Transverse colon (tissue), 4 donors: ENCODE results near the gene HASPIN. TPM values are rescaled to one million over a fixed set of nuclear protein-coding genes. Genes with fewer than 3 reads are reported as not detected.
"Not testable (repeated sequence)": the region's sequence is repeated elsewhere in the genome, so short reads cannot be mapped to it uniquely, and the experiment has no call there.

Experiments
- DNase-seq: peaks from one replicate; pipeline ENCODE4 v3.0.0-alpha.2; 2019
- H3K27ac ChIP-seq, 4 donors: fragments of 200-600 bp; sonication (generic); 2 replicates each; pipeline ENCODE4 v1.5.1; 2016 to 2018; ENCODE audit warnings: inconsistent platforms in 4 of 4
- H3K27me3 ChIP-seq: fragments of 200-600 bp; sonication (generic); 2 replicates; pipeline ENCODE4 v1.5.1; 2017; ENCODE audit warnings: inconsistent platforms
- H3K36me3 ChIP-seq, 4 donors: fragments of 200-600 bp; sonication (generic); 2 replicates each; pipeline ENCODE4 v1.5.1; 2017 to 2019; ENCODE audit warnings: inconsistent platforms in 4 of 4
- H3K4me1 ChIP-seq, 4 donors: fragments of 200-600 bp; sonication (generic); 2 replicates each; pipeline ENCODE4 v1.5.1; 2017 to 2020; ENCODE audit warnings: inconsistent platforms in 4 of 4
- H3K4me3 ChIP-seq, 4 donors: fragments of 200-600 bp; sonication (generic); 1 replicate in 1 of 4; 2 replicates in 3 of 4; pipeline versions ENCODE4 v1.5.1 to v1.6.1; 2017 to 2019; ENCODE audit warnings: inconsistent platforms in 4 of 4
- H3K9me3 ChIP-seq, 2 donors: fragments of 200-600 bp; sonication (generic); 2 replicates each; pipeline ENCODE4 v1.5.1; 2017 to 2019; ENCODE audit warnings: inconsistent platforms in 2 of 2
- EP300 ChIP-seq: sonication (generic); formaldehyde crosslinking; IDR thresholded peaks from one replicate; pipeline ENCODE4 v1.6.1; 2017; ENCODE audit warnings: antibody characterized with exemption, low read depth
- POLR2A ChIP-seq: fragments of 450-650 bp; IDR thresholded peaks from one replicate; pipeline ENCODE4 v1.6.1; 2016; ENCODE audit warnings: antibody characterized with exemption, mild to moderate bottlenecking, moderate library complexity
- POLR2AphosphoS5 ChIP-seq, 3 donors: sonication (generic); formaldehyde crosslinking; IDR thresholded peaks; one replicate each; pipeline ENCODE4 v1.6.1; 2016; ENCODE audit warnings: antibody characterized with exemption in 3 of 3
- WGBS, 2 donors: methylation state at CpG; one replicate each; pipeline ENCODE4 v1.1.5; 2018; ENCODE audit warnings: low coverage in 1 of 2; 5-methylcytosine and 5-hydroxymethylcytosine counted together
- in situ Hi-C, 4 donors: fragments of 200-750 bp; cut with MboI; loops; one replicate each; pipeline versions ENCODE4 v1.15.0 to v1.15.1; 2017; ENCODE audit warnings: low sequenced_read_pairs in 3 of 4, low pct_ligation_motif_present in 1 of 4, low pct_unique_long_range_greater_than_20kb in 1 of 4
- intact Hi-C: fragments of 100-400 bp; cut with DNase I; formaldehyde crosslinking; loops from one replicate; pipeline ENCODE4 v1.15.1; 2023; ENCODE audit warnings: low total_unique reads
- total RNA-seq, 4 donors: library from RNA; depleted of rRNA; stranded (reverse); fragments of >200 nt; gene quantifications; one replicate each; pipeline ENCODE4 v1.1.0, GENCODE V29; 2016
- TF ChIP-seq, protein P1 (sequence below), 5 experiments: fragments of 200-600 bp in 3 of 5; fragments of 450-650 bp in 2 of 5; sonication (generic) in 3 of 5; IDR thresholded peaks; 1 replicate in 2 of 5; 2 replicates in 3 of 5; pipeline ENCODE4 v1.5.1; 2016 to 2017; ENCODE audit warnings: antibody characterized with exemption in 5 of 5, inconsistent platforms in 3 of 5, mild to moderate bottlenecking in 2 of 5, moderate library complexity in 1 of 5

The HASPIN gene
- total RNA-seq, 4 donors from 2014 or later, result 0.14 to 2.4 (median 0.64) TPM; not detected in 1

- 64% methylated on average over 12 of the region's 12 CpGs; no CpG with 5 or more reads in 1 of the 2 donors for WGBS, 2 donors
- no peak for DNase-seq
- Histone ChIP-seq H3K4me3 (no peak overlapping the region), H3K4me1 (peaks cover 4 to 17% (median 14%) of the 10 kb centered on the region in 4 donors), H3K27ac (no peak overlapping the region), H3K36me3 (no peaks in the 10 kb centered on the region), H3K9me3 (peaks cover 0 to 6% of the 10 kb centered on the region in 2 donors), H3K27me3 (peaks cover 64% of the 10 kb centered on the region)
- in situ Hi-C loops, result no loop called here
- intact Hi-C loops, result no loop called here
- TF ChIP-seq EP300 (no peak), POLR2AphosphoS5 (IDR thresholded peaks at IDR 0.05) (no peak), POLR2A (no peak)
- TF ChIP-seq, protein P1, sequence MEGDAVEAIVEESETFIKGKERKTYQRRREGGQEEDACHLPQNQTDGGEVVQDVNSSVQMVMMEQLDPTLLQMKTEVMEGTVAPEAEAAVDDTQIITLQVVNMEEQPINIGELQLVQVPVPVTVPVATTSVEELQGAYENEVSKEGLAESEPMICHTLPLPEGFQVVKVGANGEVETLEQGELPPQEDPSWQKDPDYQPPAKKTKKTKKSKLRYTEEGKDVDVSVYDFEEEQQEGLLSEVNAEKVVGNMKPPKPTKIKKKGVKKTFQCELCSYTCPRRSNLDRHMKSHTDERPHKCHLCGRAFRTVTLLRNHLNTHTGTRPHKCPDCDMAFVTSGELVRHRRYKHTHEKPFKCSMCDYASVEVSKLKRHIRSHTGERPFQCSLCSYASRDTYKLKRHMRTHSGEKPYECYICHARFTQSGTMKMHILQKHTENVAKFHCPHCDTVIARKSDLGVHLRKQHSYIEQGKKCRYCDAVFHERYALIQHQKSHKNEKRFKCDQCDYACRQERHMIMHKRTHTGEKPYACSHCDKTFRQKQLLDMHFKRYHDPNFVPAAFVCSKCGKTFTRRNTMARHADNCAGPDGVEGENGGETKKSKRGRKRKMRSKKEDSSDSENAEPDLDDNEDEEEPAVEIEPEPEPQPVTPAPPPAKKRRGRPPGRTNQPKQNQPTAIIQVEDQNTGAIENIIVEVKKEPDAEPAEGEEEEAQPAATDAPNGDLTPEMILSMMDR (IDR thresholded peaks at IDR 0.05), result no peak
Observed at GRCh38 chr17:3697103-3697476, 26.6 kb upstream of the HASPIN start.

- Histone ChIP-seq H3K4me3 (no peak overlapping the region), H3K36me3 (no peaks in the 10 kb centered on the region), H3K27me3 (peaks cover 53% of the 10 kb centered on the region), H3K27ac (no peak overlapping the region), H3K4me1 (peaks cover 4 to 17% (median 14%) of the 10 kb centered on the region in 4 donors), H3K9me3 (peaks cover 0 to 6% of the 10 kb centered on the region in 2 donors)
- intact Hi-C loops (no loop called here), in situ Hi-C loops (no loop called here)
- TF ChIP-seq POLR2AphosphoS5 (IDR thresholded peaks at IDR 0.05) (no peak), EP300 (no peak), POLR2A (no peak)
- TF ChIP-seq, protein P1 (IDR thresholded peaks at IDR 0.05), result no peak
- no peak for DNase-seq
- WGBS, 2 donors, result 97% methylated on average over 4 of the region's 4 CpGs; no CpG with 5 or more reads in 1 of the 2 donors
Observed at GRCh38 chr17:3698139-3698538, 25.6 kb upstream of the HASPIN start.

DNA sequence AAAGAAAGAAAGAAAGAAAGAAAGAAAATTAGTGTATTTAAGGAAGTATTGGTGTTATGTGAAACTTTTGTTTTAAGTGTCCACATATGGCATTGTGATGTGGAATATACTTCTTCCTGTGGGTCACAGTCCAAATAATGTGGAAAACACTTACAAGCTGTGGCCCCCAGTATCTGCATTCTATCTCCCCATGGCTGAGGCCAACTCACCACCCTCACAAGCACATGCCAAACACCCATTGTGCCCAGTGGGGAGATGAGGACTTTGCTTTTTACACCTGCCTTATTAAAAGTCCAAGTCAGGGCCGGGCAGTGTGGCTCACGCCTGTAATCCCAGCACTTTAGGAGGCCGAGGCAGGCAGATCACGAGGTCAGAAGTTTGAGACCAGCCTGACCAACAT lies 23.8 kb upstream of the HASPIN start:
- H3K4me1 ChIP-seq, result peaks cover 4 to 17% (median 14%) of the 10 kb centered on the region in 4 donors
- WGBS, 2 donors, result 78% methylated on average over 4 of the region's 4 CpGs; no CpG with 5 or more reads in 1 of the 2 donors
- peaks cover 0 to 6% of the 10 kb centered on the region in 2 donors for H3K9me3 ChIP-seq
- peaks cover 35% of the 10 kb centered on the region for H3K27me3 ChIP-seq
- TF ChIP-seq EP300, result no peak
- TF ChIP-seq POLR2A, result no peak
- TF ChIP-seq POLR2AphosphoS5 (IDR thresholded peaks at IDR 0.05), result no peak
- TF ChIP-seq, protein P1 (IDR thresholded peaks at IDR 0.05), result no peak
- no peak overlapping the region for H3K27ac ChIP-seq
- no peak for DNase-seq
- in situ Hi-C loops, result no loop called here
- H3K36me3 ChIP-seq, result no peaks in the 10 kb centered on the region
- intact Hi-C loops, result no loop called here
- no peak overlapping the region for H3K4me3 ChIP-seq

DNA sequence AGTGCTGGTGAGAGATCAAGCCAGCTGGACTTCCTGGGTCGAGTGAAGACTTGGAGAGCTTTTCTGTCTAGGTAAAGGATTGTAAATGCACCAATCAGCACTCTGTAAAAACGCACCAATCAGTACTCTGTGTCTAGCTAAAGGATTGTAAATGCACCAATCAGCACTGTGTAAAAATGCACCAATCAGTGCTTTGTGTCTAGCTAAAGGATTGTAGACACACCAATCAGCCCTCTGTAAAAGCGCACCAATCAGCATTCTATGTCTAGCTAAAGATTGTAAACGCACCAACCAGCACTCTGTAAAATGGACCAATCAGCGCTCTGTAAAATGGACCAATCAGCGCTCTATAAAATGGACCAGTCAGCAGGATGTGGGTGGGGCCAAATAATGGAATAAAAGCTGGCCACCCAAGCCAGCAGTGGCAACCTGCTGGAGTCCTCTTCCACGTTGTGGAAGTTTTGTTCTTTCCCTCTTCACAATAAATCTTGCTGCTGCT lies 21.6 kb upstream of the HASPIN start:
- DNase-seq, intact Hi-C loops, in situ Hi-C loops, H3K36me3 ChIP-seq, H3K4me3 ChIP-seq, H3K4me1 ChIP-seq, H3K27ac ChIP-seq, H3K9me3 ChIP-seq: not testable (repeated sequence)
- WGBS, 2 donors, result 80% methylated on average over 7 of the region's 7 CpGs; no CpG with 5 or more reads in 1 of the 2 donors
- H3K27me3 ChIP-seq, result peaks cover 14% of the 10 kb centered on the region
